GM12875 (cell line): ENCODE results near the gene IL18R1.

Experiments
- H3K4me3 ChIP-seq: one replicate; pipeline ENCODE4 v1.5.1; 2011; ENCODE audit warnings: low read depth, low read length, control low read depth
- CTCF ChIP-seq: IDR thresholded peaks from 2 replicates; pipeline ENCODE4 v1.5.1; 2011; ENCODE audit warnings: low read depth, mild to moderate bottlenecking, control low read depth, inconsistent platforms, low read length, moderate library complexity, borderline replicate concordance; ENCODE audit not compliant: insufficient read depth

The IL18R1 gene

GRCh38 chr2:102401456-102401855 lies 45.9 kb downstream of the IL18R1 start:
- H3K4me3 ChIP-seq, result no peak overlapping the region

GRCh38 chr2:102401865-102402264 lies 46.3 kb downstream of the IL18R1 start:
- no peak overlapping the region for H3K4me3 ChIP-seq
- TF ChIP-seq CTCF, result no peak

More at GRCh38 chr2:102401456-102401855, 45.9 kb downstream of the IL18R1 start:
- no peak for TF ChIP-seq CTCF

GRCh38 chr2:102410952-102411351 lies 55.4 kb downstream of the IL18R1 start:
- TF ChIP-seq CTCF, result no peak
- no peak overlapping the region for H3K4me3 ChIP-seq

- H3K4me3 ChIP-seq, result no peak overlapping the region
- TF ChIP-seq CTCF, result no peak
These were observed 56.6 kb downstream of the IL18R1 start for GRCh38 chr2:102412199-102412598.

- H3K4me3 ChIP-seq, result no peak overlapping the region
- no peak for TF ChIP-seq CTCF
These were observed 62.4 kb downstream of the IL18R1 start for GRCh38 chr2:102417946-102418345.

GRCh38 chr2:102418421-102418961 lies 62.9 kb downstream of the IL18R1 start:
- TF ChIP-seq CTCF, result no peak
- no peak overlapping the region for H3K4me3 ChIP-seq

GRCh38 chr2:102420290-102420689 lies 64.7 kb downstream of the IL18R1 start:
- no peak overlapping the region for H3K4me3 ChIP-seq
- no peak for TF ChIP-seq CTCF
